GM12878 (cell line): Measurements from ENCODE around the gene EXOSC1. TPM values are rescaled to one million over a fixed set of nuclear protein-coding genes. Genes with fewer than 3 reads are reported as not detected.
A peak's percentile ranks its signal among the peaks of the same experiment; 100 is the strongest.

Experiments used
- ATAC-seq: fragments of 200-7000 bp; cut with Tn5 transposase; 3 replicates; pipeline ENCODE4 v1.9.1; 2020; ENCODE audit warnings: mild to moderate bottlenecking, moderate library complexity
- BruUV-seq: library from RNA; stranded (reverse); fragments of 400-500 nt; replicated peaks from 2 replicates; lab custom pipeline; 2021; lab: Mats Ljungman, UMichigan
- CTCF ChIA-PET: fragments of 300-600 bp; sonication (Branson Sonifier 250); formaldehyde crosslinking; extraction: SDS; loops from one replicate; lab custom pipeline; 2021; ENCODE audit warnings: inconsistent platforms; lab: Yijun Ruan, JAX
- POLR2A ChIA-PET: fragments of 350-600 bp; formaldehyde crosslinking; extraction: SDS; loops from one replicate; lab custom pipeline; 2021; ENCODE audit warnings: inconsistent platforms; lab: Charles Lee
- RAD21 ChIA-PET: fragments of 300-600 bp; sonication (Branson Sonifier 250); formaldehyde crosslinking; loops from one replicate; lab custom pipeline; 2023; ENCODE audit warnings: antibody characterized with exemption; ENCODE audit not compliant: unreplicated experiment; lab: Charles Lee
- SMC1A ChIA-PET: fragments of 300-600 bp; sonication (Branson Sonifier 250); formaldehyde crosslinking; loops from one replicate; lab custom pipeline; 2023; ENCODE audit not compliant: unreplicated experiment, uncharacterized antibody; lab: Charles Lee
- DNase-seq: peaks from one replicate; pipeline ENCODE4 v3.0.0-alpha.2; 2011; ENCODE audit warnings: low read depth, low spot score
- FAIRE-seq: peaks from 3 replicates; lab custom pipeline; 2011; peaks lifted over from hg19 to GRCh38; lab: Jason Lieb, UNC
- H2AFZ ChIP-seq: 2 replicates; pipeline ENCODE4 v1.6.0; 2011; ENCODE audit warnings: low read depth, low read length, control low read depth; ENCODE audit not compliant: control insufficient read depth
- H3K27ac ChIP-seq: 2 replicates; pipeline ENCODE4 v1.5.1; 2011; ENCODE audit warnings: control low read depth; ENCODE audit not compliant: control insufficient read depth, insufficient read depth
- H3K27me3 ChIP-seq, 2 experiments: replicated peaks in 1 of 2; 2 replicates each; pipeline versions ENCODE4 v1.6.0 to v1.6.1; 2011; ENCODE audit warnings: low read length in 1 of 2; ENCODE audit not compliant: control insufficient read depth in 2 of 2, insufficient read depth in 2 of 2
- H3K36me3 ChIP-seq, 2 experiments: 2 replicates each; pipeline ENCODE4 v1.5.1; 2011; ENCODE audit warnings: low read length in 1 of 2; ENCODE audit not compliant: control insufficient read depth in 2 of 2, insufficient read depth in 2 of 2
- H3K4me1 ChIP-seq: 2 replicates; pipeline ENCODE4 v1.6.1; 2011; ENCODE audit warnings: mild to moderate bottlenecking, low read length, moderate library complexity, mixed read lengths; ENCODE audit not compliant: control insufficient read depth, insufficient read depth
- H3K4me2 ChIP-seq: 2 replicates; pipeline ENCODE4 v1.6.0; 2011; ENCODE audit warnings: control low read depth; ENCODE audit not compliant: control insufficient read depth, insufficient read depth
- H3K4me3 ChIP-seq: fragments of 200-600 bp; sonication (generic); 2 replicates; pipeline ENCODE4 v1.5.1; 2016
- H3K79me2 ChIP-seq: 2 replicates; pipeline ENCODE4 v1.6.0; 2011; ENCODE audit warnings: low read length; ENCODE audit not compliant: control insufficient read depth, insufficient read depth
- H3K9ac ChIP-seq: 2 replicates; pipeline ENCODE4 v1.8.0; 2011; ENCODE audit warnings: low read length, control low read depth, mixed read lengths; ENCODE audit not compliant: control insufficient read depth, insufficient read depth
- H3K9me3 ChIP-seq: replicated peaks from 3 replicates; pipeline ENCODE4 v1.5.1; 2011; ENCODE audit warnings: mild to moderate bottlenecking, low read length; ENCODE audit not compliant: control insufficient read depth, insufficient read depth
- H4K20me1 ChIP-seq: 2 replicates; pipeline ENCODE4 v1.6.0; 2011; ENCODE audit not compliant: control insufficient read depth, insufficient read depth
- HDGF ChIP-seq: fragments of 450-650 bp; IDR thresholded peaks from 2 replicates; pipeline ENCODE4 v1.6.1; 2016; ENCODE audit warnings: antibody characterized with exemption
- MEF2B ChIP-seq: fragments of 450-650 bp; IDR thresholded peaks from 2 replicates; pipeline ENCODE4 v1.6.1; 2018; ENCODE audit warnings: mild to moderate bottlenecking, moderate library complexity; ENCODE audit not compliant: partially characterized antibody, poor library complexity, severe bottlenecking
- MTA3 ChIP-seq: IDR thresholded peaks from 2 replicates; pipeline ENCODE4 v1.6.1; 2012; ENCODE audit warnings: low read length, inconsistent platforms, borderline replicate concordance
- NKRF ChIP-seq: fragments of 450-650 bp; conservative IDR thresholded peaks from 2 replicates; pipeline ENCODE4 v1.6.1; 2017; ENCODE audit warnings: mild to moderate bottlenecking, moderate library complexity
- POLR2AphosphoS2 ChIP-seq: IDR thresholded peaks from 2 replicates; pipeline ENCODE4 v1.6.1; 2011; ENCODE audit warnings: low read depth, mild to moderate bottlenecking, low read length, improper control_type of control experiment, moderate library complexity
- SP1 ChIP-seq: IDR thresholded peaks from one replicate; pipeline ENCODE4 v1.6.1; 2011; ENCODE audit warnings: low read depth, low read length
- SPI1 ChIP-seq: IDR thresholded peaks from 2 replicates; pipeline ENCODE4 v1.6.1; 2011; ENCODE audit warnings: low read depth, mild to moderate bottlenecking, low read length, moderate library complexity, borderline replicate concordance; ENCODE audit not compliant: insufficient read depth
- SUPT20H ChIP-seq: IDR thresholded peaks from 2 replicates; pipeline ENCODE4 v1.6.1; 2011; ENCODE audit warnings: low read depth, mild to moderate bottlenecking, low read length, moderate library complexity, borderline replicate concordance; ENCODE audit not compliant: control insufficient read depth
- WGBS: methylation state at CpG from one replicate; pipeline ENCODE4 v1.1.6; 2016; ENCODE audit warnings: low lambda C conversion rate; ENCODE audit not compliant: insufficient replicate concordance, insufficient coverage; ENCODE audit errors: missing lambda C conversion rate; 5-methylcytosine and 5-hydroxymethylcytosine counted together
- in situ Hi-C: fragments of 300-500 bp; cut with MboI; formaldehyde crosslinking; loops from 9 replicates; pipeline ENCODE4 v1.14.3; 2018; ENCODE audit warnings: mixed read lengths
- intact Hi-C: fragments of 100-400 bp; cut with micrococcal nuclease; formaldehyde crosslinking; loops from one replicate; pipeline ENCODE4 v1.14.2; 2022; ENCODE audit not compliant: unreplicated experiment
- polyA plus RNA-seq, 11 experiments: library from polyadenylated mRNA; depleted of rRNA in 4 of 11; unstranded in 6 of 11; stranded (reverse) in 5 of 11; fragments of >200 nt; fragmentation: Nextera tagmentation in 4 of 11; fragmentation: Illumina TruSeq in 1 of 11; extraction: Ambion mirVana in 4 of 11; extraction: Trizol in 1 of 11; gene quantifications; 1 replicate in 1 of 11; 2 replicates in 10 of 11; pipeline versions ENCODE4 v1.2.1 to v1.2.3, GENCODE V29; 2011 to 2016; ENCODE audit warnings: inconsistent platforms in 2 of 11, missing spikeins in 2 of 11, low read depth in 1 of 11
- total RNA-seq, 4 experiments: library from RNA; depleted of rRNA in 3 of 4; stranded (reverse); fragments of >200 nt in 3 of 4; fragmentation: Illumina TruSeq in 1 of 4; extraction: Trizol in 1 of 4; gene quantifications; 2 replicates each; pipeline versions ENCODE4 v1.2.1 to v1.2.3, GENCODE V29; 2013 to 2021
- TF ChIP-seq, protein P1 (sequence below): fragments of 450-650 bp; IDR thresholded peaks from 2 replicates; pipeline ENCODE4 v1.6.1; 2018; ENCODE audit warnings: mild to moderate bottlenecking, low read depth, moderate library complexity; ENCODE audit not compliant: partially characterized antibody

The EXOSC1 gene
- total and polyA plus RNA-seq, 10 of the 15 experiments (the other 5 are each of a cell fraction or from before 2014, with no cell fraction given): 43.4 to 121 (median 75.1) TPM

GRCh38 chr10:97454330-97455036 lies 8.7 kb upstream of the EXOSC1 start:
- ChIA-PET CTCF (interaction anchor here (0.9 to 2.0 kb wide), 2 partner anchors 11 to 21 kb away, joined by 4 to 6 read pairs; no protein-coding TSS in a partner anchor), POLR2A (no interaction called here)
- ATAC-seq: no peak; the same call in 2 of the 3 replicates
- no peak overlapping the region for H3K4me2 ChIP-seq
- TF ChIP-seq POLR2AphosphoS2: 0 out of 2 replicates have a peak, but pooled peaks have one; percentile 0
- 0 out of 2 replicates have a peak, but pooled peaks have one; percentile 33 for TF ChIP-seq MTA3
- no peak for TF ChIP-seq HDGF
- TF ChIP-seq, all 136 proteins: peak for 2
- SMC1A ChIA-PET: no interaction called here
- RAD21 ChIA-PET: no interaction called here
- intact Hi-C loops: no loop called here
- in situ Hi-C loops: no loop called here
- H3K79me2 ChIP-seq: no peaks in the 10 kb centered on the region; the same call in 1 of the 2 replicates
- 64% methylated on average over 3 of the region's 3 CpGs for WGBS
- no peak overlapping the region for H3K4me3 ChIP-seq
- FAIRE-seq (no peak), DNase-seq (no peak)
- H3K36me3 ChIP-seq: peaks cover 11 to 26% of the 10 kb centered on the region in 2 experiments
- no TSS peak for BruUV-seq
- H4K20me1 ChIP-seq: no peaks in the 10 kb centered on the region
- no peaks in the 10 kb centered on the region for H3K27me3 ChIP-seq
- no peak overlapping the region for H3K27ac ChIP-seq
- no peaks in the 10 kb centered on the region for H3K9me3 ChIP-seq
- no peak overlapping the region for H2AFZ ChIP-seq
- no peak overlapping the region for H3K9ac ChIP-seq
- no peaks in the 10 kb centered on the region for H3K4me1 ChIP-seq

GRCh38 chr10:97452352-97452751 lies 6.5 kb upstream of the EXOSC1 start:
- intact Hi-C loops (no loop called here), in situ Hi-C loops (no loop called here)
- RAD21 ChIA-PET: no interaction called here
- no peak overlapping the region for H3K4me2 ChIP-seq
- no peak overlapping the region for H3K4me3 ChIP-seq
- no peaks in the 10 kb centered on the region for H3K9me3 ChIP-seq
- no peak overlapping the region for H3K27ac ChIP-seq
- no peaks in the 10 kb centered on the region for H4K20me1 ChIP-seq
- peaks cover 3% of the 10 kb centered on the region for H3K79me2 ChIP-seq
- FAIRE-seq (no peak), ATAC-seq (no peak), DNase-seq (no peak)
- CTCF ChIA-PET: no interaction called here
- 83% methylated on average over 5 of the region's 6 CpGs for WGBS
- H3K4me1 ChIP-seq: peaks cover 1% of the 10 kb centered on the region
- peaks cover 1 to 21% of the 10 kb centered on the region in 2 experiments for H3K36me3 ChIP-seq
- SMC1A ChIA-PET: interaction anchor here (1.4 kb wide), 1 partner anchor 9 kb away, joined by 3 read pairs; no protein-coding TSS in a partner anchor
- BruUV-seq: no TSS peak
- H3K9ac ChIP-seq: no peak overlapping the region
- H2AFZ ChIP-seq: no peak overlapping the region
- H3K27me3 ChIP-seq: no peaks in the 10 kb centered on the region
- POLR2A ChIA-PET: no interaction called here
- TF ChIP-seq SPI1: no peak
- no peak for TF ChIP-seq SUPT20H
- TF ChIP-seq, protein P1, sequence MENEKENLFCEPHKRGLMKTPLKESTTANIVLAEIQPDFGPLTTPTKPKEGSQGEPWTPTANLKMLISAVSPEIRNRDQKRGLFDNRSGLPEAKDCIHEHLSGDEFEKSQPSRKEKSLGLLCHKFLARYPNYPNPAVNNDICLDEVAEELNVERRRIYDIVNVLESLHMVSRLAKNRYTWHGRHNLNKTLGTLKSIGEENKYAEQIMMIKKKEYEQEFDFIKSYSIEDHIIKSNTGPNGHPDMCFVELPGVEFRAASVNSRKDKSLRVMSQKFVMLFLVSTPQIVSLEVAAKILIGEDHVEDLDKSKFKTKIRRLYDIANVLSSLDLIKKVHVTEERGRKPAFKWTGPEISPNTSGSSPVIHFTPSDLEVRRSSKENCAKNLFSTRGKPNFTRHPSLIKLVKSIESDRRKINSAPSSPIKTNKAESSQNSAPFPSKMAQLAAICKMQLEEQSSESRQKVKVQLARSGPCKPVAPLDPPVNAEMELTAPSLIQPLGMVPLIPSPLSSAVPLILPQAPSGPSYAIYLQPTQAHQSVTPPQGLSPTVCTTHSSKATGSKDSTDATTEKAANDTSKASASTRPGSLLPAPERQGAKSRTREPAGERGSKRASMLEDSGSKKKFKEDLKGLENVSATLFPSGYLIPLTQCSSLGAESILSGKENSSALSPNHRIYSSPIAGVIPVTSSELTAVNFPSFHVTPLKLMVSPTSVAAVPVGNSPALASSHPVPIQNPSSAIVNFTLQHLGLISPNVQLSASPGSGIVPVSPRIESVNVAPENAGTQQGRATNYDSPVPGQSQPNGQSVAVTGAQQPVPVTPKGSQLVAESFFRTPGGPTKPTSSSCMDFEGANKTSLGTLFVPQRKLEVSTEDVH: no peak
- TF ChIP-seq NKRF: no peak
- no peak for TF ChIP-seq SP1
- TF ChIP-seq MEF2B: no peak
